GM18873 (cell line): ENCODE measurements around the gene CACHD1.
"Not testable (repeated sequence)": the region's sequence is repeated elsewhere in the genome, so short reads cannot be mapped to it uniquely, and the experiment has no call there.

Experiments used
- ATAC-seq: cut with Tn5 transposase; IDR thresholded peaks from one replicate; pipeline ENCODE4 v1.9.1; 2021; ENCODE audit warnings: mild to moderate bottlenecking, moderate library complexity, moderate number of reproducible peaks; ENCODE audit not compliant: unreplicated experiment, low FRiP score

CACHD1 gene

DNA sequence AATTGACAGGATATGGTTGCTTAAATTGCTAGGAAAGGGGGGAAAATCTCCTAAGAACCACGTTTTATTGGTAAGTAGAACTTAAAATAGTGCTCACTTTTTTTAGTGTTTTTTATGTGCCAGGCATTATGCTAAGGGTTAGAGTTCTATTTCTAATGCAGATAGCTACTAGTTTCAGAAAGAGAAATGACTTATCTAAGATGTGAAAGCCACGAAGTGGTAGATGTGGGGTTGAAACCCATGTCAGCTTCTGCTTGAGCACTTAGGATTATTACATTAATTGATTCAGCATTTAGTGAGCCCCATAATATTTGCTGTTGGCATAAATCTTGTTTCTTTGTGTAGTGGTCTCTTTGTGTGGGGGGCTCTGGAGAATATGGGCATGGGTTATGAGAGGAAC is 24.7 kb downstream of the CACHD1 start:
- no peak for ATAC-seq

- ATAC-seq = no peak
These were observed 25.9 kb downstream of the CACHD1 start for GRCh38 chr1:64495878-64496277.

- no peak for ATAC-seq
These were observed 26.7 kb downstream of the CACHD1 start for GRCh38 chr1:64496606-64497005.

DNA sequence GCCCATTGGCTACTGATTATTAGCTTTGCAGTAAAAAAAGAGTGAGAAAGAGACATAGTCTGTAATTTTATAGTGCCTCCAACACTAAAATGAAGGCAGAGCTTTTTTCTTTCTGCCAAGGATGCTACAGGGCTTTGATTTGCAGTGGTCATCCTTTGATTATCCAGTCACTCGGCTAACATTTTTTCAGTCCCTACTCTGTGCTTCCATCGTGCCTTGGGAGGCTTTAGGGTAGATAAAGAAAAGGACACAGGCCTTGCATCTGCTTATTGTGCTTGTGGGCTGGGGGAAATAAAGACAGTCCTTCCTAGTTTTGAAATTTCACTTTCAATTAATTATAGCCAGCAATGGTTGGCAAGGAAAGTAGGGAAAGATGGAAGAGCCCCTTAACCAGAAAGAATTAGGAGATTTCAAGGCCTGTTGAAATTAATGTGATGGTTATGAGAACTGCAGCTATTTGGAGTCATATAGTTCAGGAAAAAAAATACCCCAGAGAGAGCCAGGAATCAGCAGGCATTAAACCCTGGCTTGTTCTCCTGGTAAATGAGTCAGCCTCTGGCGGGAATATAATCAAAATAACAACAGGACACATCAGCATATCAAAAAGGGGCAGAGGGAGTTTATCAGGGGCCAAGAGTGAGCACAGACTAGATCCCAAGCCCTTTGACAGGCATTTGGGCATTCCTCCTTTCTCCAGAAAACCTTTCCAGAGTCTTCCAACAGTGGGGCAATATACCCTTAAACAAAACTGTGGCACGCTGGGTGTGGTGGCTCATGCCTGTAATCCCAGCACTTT is 27.4 kb downstream of the CACHD1 start:
- no peak for ATAC-seq

DNA sequence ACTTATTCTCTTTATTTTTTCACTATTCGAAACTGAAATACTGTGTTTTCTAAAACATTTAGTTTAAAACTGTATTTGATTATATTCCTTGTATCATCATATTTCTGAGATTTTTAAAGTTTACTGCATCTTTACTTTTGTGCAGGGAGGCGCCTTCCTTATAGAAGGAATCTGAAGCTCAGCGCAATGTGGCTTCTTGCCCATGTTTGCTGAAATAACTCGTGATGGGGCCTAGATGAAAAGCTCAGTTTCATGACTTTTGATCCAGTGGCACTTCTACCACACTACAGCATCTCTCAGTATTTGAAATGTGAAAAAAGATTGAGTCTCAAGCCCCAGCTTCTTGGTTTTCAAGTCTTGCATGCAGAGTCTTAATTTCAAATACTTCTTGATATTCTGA is 28.4 kb downstream of the CACHD1 start:
- no peak for ATAC-seq

DNA sequence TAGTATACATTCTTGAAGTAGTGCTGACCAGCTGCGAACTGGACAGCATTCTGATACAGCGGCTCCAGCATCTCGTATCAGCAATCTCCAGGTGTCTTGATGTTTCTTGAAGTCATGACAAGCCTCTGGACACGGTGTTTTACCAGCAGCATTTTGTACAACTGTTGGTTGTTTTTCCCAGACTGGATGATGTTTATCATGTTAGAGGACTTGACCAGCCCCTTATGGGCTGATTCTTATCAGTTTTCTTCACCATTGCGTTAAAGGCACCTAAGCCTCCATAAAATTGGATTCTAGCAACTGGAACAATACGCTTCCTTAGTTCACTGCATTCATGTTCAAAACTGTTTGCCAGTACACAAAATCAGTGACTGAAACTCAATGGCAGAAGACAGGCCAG is 29.1 kb downstream of the CACHD1 start:
- no peak for ATAC-seq

GRCh38 chr1:64499966-64500365 is 30.0 kb downstream of the CACHD1 start:
- ATAC-seq = no peak

- no peak for ATAC-seq
These were observed 32.2 kb downstream of the CACHD1 start for GRCh38 chr1:64502083-64502482.

DNA sequence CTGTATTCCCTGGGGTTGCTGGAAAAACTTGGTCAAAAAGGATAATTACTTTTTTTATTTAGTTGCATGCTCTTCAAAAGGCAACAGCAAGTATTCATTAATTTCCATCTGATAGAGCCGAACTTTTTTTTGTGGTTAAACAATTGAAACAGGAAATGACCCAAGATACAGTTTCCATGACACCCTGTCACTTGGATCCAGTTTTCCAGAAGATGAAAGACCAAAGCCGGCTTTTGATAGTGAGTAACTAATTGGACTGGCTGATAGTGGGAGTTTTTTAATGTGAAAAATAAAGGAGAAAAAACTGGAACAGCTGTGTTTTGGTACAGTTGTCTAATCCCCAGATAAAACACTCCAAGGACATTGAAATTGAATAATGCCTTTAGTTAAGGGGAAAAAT is 33.0 kb downstream of the CACHD1 start:
- no peak for ATAC-seq

DNA sequence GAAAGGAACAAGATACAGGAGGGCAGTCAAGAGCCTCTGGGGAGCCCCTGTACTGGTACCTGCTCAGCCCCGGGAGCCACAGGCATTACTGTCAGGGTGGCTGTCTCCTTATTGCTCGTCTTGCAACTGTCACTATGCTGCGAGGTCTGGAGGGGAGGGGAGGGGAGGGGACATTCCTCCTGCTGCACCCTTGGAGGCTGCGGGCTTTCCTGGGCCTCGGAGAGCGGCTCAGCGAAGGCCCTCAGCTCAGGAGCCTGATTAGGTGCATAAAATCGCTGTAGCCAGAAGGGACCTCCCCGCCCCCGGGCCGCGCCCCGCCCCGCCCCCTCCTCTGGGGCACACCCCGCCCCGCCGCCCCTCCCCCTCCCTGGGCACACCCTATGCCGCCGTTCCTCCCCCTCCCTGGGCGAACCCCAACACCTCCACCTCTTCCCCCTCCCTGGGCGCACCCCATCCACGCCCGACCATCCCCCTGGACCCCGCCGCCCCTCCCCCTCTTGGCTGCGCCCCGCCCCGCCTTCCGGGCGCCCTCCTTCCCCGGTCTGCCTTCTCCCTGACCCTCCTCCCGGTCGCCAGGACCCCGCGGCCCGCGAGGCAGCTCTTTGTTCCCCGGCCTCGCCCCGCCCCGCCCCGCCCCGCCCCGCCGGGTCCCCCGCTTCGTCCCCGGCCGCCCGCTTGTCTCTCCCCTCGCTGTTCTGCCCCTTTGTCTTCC is 35.5 kb downstream of the CACHD1 start:
- no peak for ATAC-seq

- no peak for ATAC-seq
These were observed 36.2 kb downstream of the CACHD1 start for GRCh38 chr1:64505944-64506655.

GRCh38 chr1:64508629-64509028 is 38.7 kb downstream of the CACHD1 start:
- ATAC-seq = no peak

DNA sequence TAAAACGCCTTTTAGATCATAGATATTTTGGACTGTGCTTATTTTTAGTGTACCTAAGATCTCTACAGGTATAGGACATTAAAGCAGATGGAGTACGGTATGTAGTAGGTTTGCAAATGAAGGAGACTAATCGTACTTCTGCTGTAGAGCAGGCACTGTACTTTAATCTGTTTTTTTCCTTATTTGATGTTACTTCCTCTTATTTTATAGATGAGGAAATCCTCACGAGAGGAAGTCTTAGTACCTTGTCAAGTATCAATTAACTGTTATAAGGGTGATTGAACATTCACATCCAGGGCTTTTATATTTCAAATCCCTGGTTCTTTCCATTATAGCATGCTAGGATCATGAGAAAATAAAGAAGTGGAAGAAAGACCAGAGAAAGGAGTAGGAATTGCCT is 41.1 kb downstream of the CACHD1 start:
- no peak for ATAC-seq

DNA sequence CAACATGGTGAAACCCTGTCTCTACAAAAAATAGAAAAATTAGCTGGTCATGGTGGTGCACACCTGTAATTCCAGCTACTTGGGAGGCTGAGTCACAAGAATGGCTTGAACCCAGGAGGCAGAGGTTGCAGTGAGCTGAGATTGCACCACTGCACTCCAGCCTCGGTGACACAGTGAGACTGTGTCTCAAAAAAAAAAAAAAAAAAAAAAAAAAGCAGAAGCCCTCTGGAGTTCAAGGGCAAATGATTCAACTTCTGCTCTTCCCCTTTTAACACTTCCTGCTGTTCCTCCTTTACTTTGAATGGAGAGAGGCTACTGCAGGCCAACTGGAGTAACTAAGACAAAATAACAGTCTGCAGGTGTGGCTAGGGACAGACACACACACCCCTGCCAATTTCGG is 42.3 kb downstream of the CACHD1 start:
- not testable (repeated sequence) for ATAC-seq

GRCh38 chr1:64513545-64513944 is 43.6 kb downstream of the CACHD1 start:
- no peak for ATAC-seq

DNA sequence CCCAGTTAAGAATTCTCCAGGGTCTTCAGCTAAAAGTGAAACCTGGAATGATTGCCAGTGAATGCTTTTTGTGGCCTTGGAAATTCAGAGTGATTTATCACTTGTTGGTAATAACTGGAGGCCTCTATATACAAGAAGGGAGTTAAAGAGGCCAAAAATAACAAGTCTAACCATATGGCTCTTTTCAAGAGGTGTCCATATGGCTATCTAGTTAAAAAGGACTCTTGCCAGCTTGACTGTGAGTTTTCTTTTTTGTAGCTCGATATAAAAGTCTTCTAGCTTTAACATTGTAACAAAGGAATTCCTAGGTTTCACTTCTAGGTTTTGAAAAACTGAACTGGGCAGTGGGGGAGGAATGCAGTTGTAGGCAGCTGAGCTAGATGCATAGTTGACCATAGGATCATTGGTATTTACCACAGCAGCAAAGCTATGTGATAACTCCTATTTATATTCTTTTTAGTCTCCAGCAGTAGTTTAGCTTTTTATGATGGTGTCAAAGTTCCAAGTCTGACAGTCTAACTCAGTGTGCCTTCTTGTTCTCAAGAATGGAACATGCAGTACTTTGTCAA is 44.4 kb downstream of the CACHD1 start:
- no peak for ATAC-seq

GRCh38 chr1:64515427-64515826 is 45.5 kb downstream of the CACHD1 start:
- no peak for ATAC-seq

DNA sequence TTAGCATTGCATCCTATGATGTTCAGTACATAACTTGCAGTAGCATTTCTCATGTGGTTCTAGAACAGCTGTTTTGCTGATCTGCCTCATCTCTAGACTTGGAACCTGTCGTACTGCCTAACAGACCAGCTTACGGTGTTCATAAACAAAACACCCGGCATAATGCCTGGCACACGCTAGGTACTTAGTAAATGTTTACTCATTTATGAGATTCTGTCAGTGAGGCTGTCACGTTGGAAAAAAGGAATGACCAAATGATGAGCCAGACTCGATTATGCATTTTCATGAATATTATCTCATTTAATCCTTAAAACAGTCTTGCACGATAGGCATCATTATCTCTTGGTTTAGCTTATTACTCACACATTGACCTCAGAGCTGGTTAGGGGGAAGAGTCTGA is 46.4 kb downstream of the CACHD1 start:
- ATAC-seq = no peak

GRCh38 chr1:64516803-64517568 is 47.1 kb downstream of the CACHD1 start:
- ATAC-seq = no peak

- no peak for ATAC-seq
These were observed 47.7 kb downstream of the CACHD1 start for GRCh38 chr1:64517640-64518039.
